IMR-90 (cell line): Measurements from ENCODE around the gene ZNF780B. TPM values are rescaled to one million over a fixed set of nuclear protein-coding genes. Genes with fewer than 3 reads are reported as not detected.

Experiments
- ATAC-seq: fragments of 200-7000 bp; cut with Tn5 transposase; 2 replicates; pipeline ENCODE4 v1.9.1; 2020; ENCODE audit warnings: low read depth, mild to moderate bottlenecking, moderate library complexity
- BruUV-seq: library from RNA; stranded (reverse); fragments of 400-500 nt; replicated peaks from 2 replicates; lab custom pipeline; 2021; lab: Mats Ljungman, UMichigan
- CTCF ChIA-PET: fragments of 300-600 bp; formaldehyde crosslinking; extraction: SDS; loops from one replicate; lab custom pipeline; 2021; ENCODE audit warnings: antibody characterized with exemption; lab: Yijun Ruan, JAX
- POLR2A ChIA-PET: fragments of 300-600 bp; sonication (Branson Sonifier 250); formaldehyde crosslinking; loops from one replicate; lab custom pipeline; 2022; ENCODE audit warnings: antibody characterized with exemption; ENCODE audit not compliant: unreplicated experiment; lab: Charles Lee
- DNase-seq: peaks from one replicate; pipeline ENCODE4 v3.0.0; 2013
- H2AFZ ChIP-seq: replicated peaks from 2 replicates; pipeline ENCODE3; 2013; ENCODE audit warnings: low read length, mild to moderate bottlenecking; ENCODE audit not compliant: poor library complexity
- H2AK5ac ChIP-seq: 2 replicates; pipeline ENCODE4 v1.6.1; 2013; ENCODE audit warnings: low read depth, low read length, inconsistent platforms
- H2AK9ac ChIP-seq: replicated peaks from 2 replicates; pipeline ENCODE3; 2013; ENCODE audit warnings: mild to moderate bottlenecking, low read depth, low read length, moderate library complexity; ENCODE audit not compliant: poor library complexity
- H2BK120ac ChIP-seq: 2 replicates; pipeline ENCODE4 v1.6.1; 2013; ENCODE audit warnings: low read depth, low read length, inconsistent platforms
- H2BK15ac ChIP-seq: 3 replicates; pipeline ENCODE4 v1.6.1; 2013; ENCODE audit warnings: low read depth, low read length, inconsistent platforms
- H2BK20ac ChIP-seq: 2 replicates; pipeline ENCODE4 v1.6.1; 2013; ENCODE audit warnings: low read depth, mild to moderate bottlenecking, inconsistent platforms, low read length, moderate library complexity
- H2BK5ac ChIP-seq: 2 replicates; pipeline ENCODE4 v1.6.1; 2013; ENCODE audit warnings: mild to moderate bottlenecking, low read depth, low read length, inconsistent platforms; ENCODE audit not compliant: poor library complexity, severe bottlenecking
- H3K14ac ChIP-seq: replicated peaks from 2 replicates; pipeline ENCODE4 v1.6.1; 2013; ENCODE audit warnings: low read depth, low read length, inconsistent platforms
- H3K18ac ChIP-seq: 2 replicates; pipeline ENCODE4 v1.6.1; 2013; ENCODE audit warnings: low read depth, low read length, control low read depth
- H3K23ac ChIP-seq: 2 replicates; pipeline ENCODE4 v1.6.1; 2013; ENCODE audit warnings: low read depth, low read length, inconsistent platforms
- H3K27ac ChIP-seq: 2 replicates; pipeline ENCODE4 v1.5.1; 2013; ENCODE audit warnings: mild to moderate bottlenecking, control low read depth, low read length; ENCODE audit not compliant: insufficient read depth
- H3K27me3 ChIP-seq: 2 replicates; pipeline ENCODE4 v1.6.1; 2013; ENCODE audit warnings: low read length; ENCODE audit not compliant: control insufficient read depth, insufficient read depth
- H3K36me3 ChIP-seq: 2 replicates; pipeline ENCODE4 v1.6.1; 2013; ENCODE audit warnings: low read length, mixed read lengths; ENCODE audit not compliant: control insufficient read depth, insufficient read depth
- H3K4ac ChIP-seq: 2 replicates; pipeline ENCODE4 v1.6.1; 2013; ENCODE audit warnings: low read depth, low read length, inconsistent platforms
- H3K4me1 ChIP-seq: 2 replicates; pipeline ENCODE4 v1.6.1; 2013; ENCODE audit warnings: low read length, mixed read lengths; ENCODE audit not compliant: control insufficient read depth, insufficient read depth
- H3K4me2 ChIP-seq: 2 replicates; pipeline ENCODE4 v1.6.1; 2013; ENCODE audit warnings: low read depth, mild to moderate bottlenecking, control low read depth, low read length, moderate library complexity
- H3K4me3 ChIP-seq: 2 replicates; pipeline ENCODE4 v1.5.1; 2013; ENCODE audit warnings: low read depth, mild to moderate bottlenecking, control low read depth, low read length, moderate library complexity; ENCODE audit not compliant: insufficient read depth
- H3K56ac ChIP-seq: 2 replicates; pipeline ENCODE4 v1.6.1; 2013; ENCODE audit warnings: low read length, inconsistent platforms; ENCODE audit not compliant: insufficient read depth; ENCODE audit errors: extremely low read depth
- H3K79me1 ChIP-seq, 2 experiments: 2 replicates each; pipeline ENCODE4 v1.6.1; 2013; ENCODE audit warnings: low read length in 2 of 2, inconsistent platforms in 1 of 2, low read depth in 1 of 2
- H3K9ac ChIP-seq: 2 replicates; pipeline ENCODE4 v1.6.1; 2013; ENCODE audit warnings: low read depth, low read length, control low read depth
- H3K9me1 ChIP-seq: 2 replicates; pipeline ENCODE4 v1.6.1; 2013; ENCODE audit warnings: low read length, inconsistent platforms; ENCODE audit not compliant: insufficient read depth
- H3K9me3 ChIP-seq: 2 replicates; pipeline ENCODE4 v1.6.1; 2013; ENCODE audit warnings: low read length; ENCODE audit not compliant: control insufficient read depth, insufficient read depth
- H4K20me1 ChIP-seq: 2 replicates; pipeline ENCODE4 v1.6.1; 2013; ENCODE audit warnings: low read length, inconsistent platforms; ENCODE audit not compliant: insufficient read depth
- H4K5ac ChIP-seq: 2 replicates; pipeline ENCODE4 v1.6.1; 2013; ENCODE audit warnings: mild to moderate bottlenecking, low read depth, low read length, control low read depth
- H4K8ac ChIP-seq, 2 experiments: 2 replicates each; pipeline ENCODE4 v1.6.1; 2013; ENCODE audit warnings: low read depth in 2 of 2, low read length in 2 of 2, control low read depth in 1 of 2, inconsistent platforms in 1 of 2
- H4K91ac ChIP-seq: 2 replicates; pipeline ENCODE4 v1.6.1; 2013; ENCODE audit warnings: low read depth, low read length, inconsistent platforms; ENCODE audit not compliant: insufficient read depth
- CHD1 ChIP-seq: IDR thresholded peaks from 2 replicates; pipeline ENCODE4 v1.6.1; 2012; ENCODE audit warnings: low read depth, low read length, improper control_type of control experiment
- CTCF ChIP-seq: conservative IDR thresholded peaks from 2 replicates; pipeline ENCODE4 v1.5.1; 2012; ENCODE audit warnings: mild to moderate bottlenecking, low read depth, low read length, improper control_type of control experiment
- ELK1 ChIP-seq: fragments of 150-350 bp; IDR thresholded peaks from 2 replicates; pipeline ENCODE4 v1.6.1; 2016; ENCODE audit warnings: low read depth, mild to moderate bottlenecking, low read length, moderate library complexity, borderline replicate concordance
- FOS ChIP-seq: fragments of 150-350 bp; IDR thresholded peaks from 2 replicates; pipeline ENCODE4 v1.6.1; 2016; ENCODE audit warnings: low read depth, low read length
- MAFK ChIP-seq: IDR thresholded peaks from 2 replicates; pipeline ENCODE4 v1.6.1; 2012; ENCODE audit warnings: low read depth, low read length, improper control_type of control experiment
- MAZ ChIP-seq: IDR thresholded peaks from 2 replicates; pipeline ENCODE4 v1.6.1; 2012; ENCODE audit warnings: low read depth, mild to moderate bottlenecking, low read length, improper control_type of control experiment, moderate library complexity, borderline replicate concordance
- MXI1 ChIP-seq: IDR thresholded peaks from 2 replicates; pipeline ENCODE4 v1.6.1; 2012; ENCODE audit warnings: low read depth, mild to moderate bottlenecking, low read length, moderate library complexity, borderline replicate concordance
- NFE2L2 ChIP-seq: fragments of 150-350 bp; IDR thresholded peaks from 2 replicates; pipeline ENCODE4 v1.6.1; 2016; ENCODE audit warnings: low read depth, mild to moderate bottlenecking, low read length
- POLR2A ChIP-seq: IDR thresholded peaks from 2 replicates; pipeline ENCODE4 v1.6.1; 2012; ENCODE audit warnings: mild to moderate bottlenecking, low read depth, low read length
- RAD21 ChIP-seq: IDR thresholded peaks from 2 replicates; pipeline ENCODE4 v1.6.1; 2012; ENCODE audit warnings: low read length, improper control_type of control experiment
- RFX5 ChIP-seq: IDR thresholded peaks from 2 replicates; pipeline ENCODE4 v1.8.0; 2012; ENCODE audit warnings: low read depth, mild to moderate bottlenecking, low read length, moderate library complexity
- SMC3 ChIP-seq: fragments of 150-350 bp; IDR thresholded peaks from 2 replicates; pipeline ENCODE4 v1.6.1; 2016; ENCODE audit warnings: low read depth, mild to moderate bottlenecking, antibody characterized with exemption, low read length, moderate library complexity
- USF2 ChIP-seq: fragments of 150-350 bp; IDR thresholded peaks from 2 replicates; pipeline ENCODE4 v1.6.1; 2017; ENCODE audit warnings: mild to moderate bottlenecking, antibody characterized with exemption, low read length, low read depth
- dilution Hi-C: fragments of 300-500 bp; cut with HindIII; formaldehyde crosslinking; loops from one replicate; pipeline ENCODE4 v1.14.3; 2018; ENCODE audit warnings: low sequenced_read_pairs; ENCODE audit not compliant: unreplicated experiment
- in situ Hi-C: fragments of 300-500 bp; cut with MboI; formaldehyde crosslinking; loops from 3 replicates; pipeline ENCODE4 v1.14.3; 2019; ENCODE audit warnings: low sequenced_read_pairs, inconsistent platforms, mixed read lengths
- intact Hi-C: fragments of 100-400 bp; cut with micrococcal nuclease; formaldehyde crosslinking; loops from 2 replicates; pipeline ENCODE4 v1.10.0; 2022
- polyA plus RNA-seq, 3 experiments: library from polyadenylated mRNA; depleted of rRNA; stranded (reverse); fragments of >200 nt; gene quantifications; 2 replicates each; pipeline ENCODE4 v1.2.3, GENCODE V29; 2012; ENCODE audit warnings: low replicate concordance in 1 of 3
- total RNA-seq: library from RNA; depleted of rRNA; stranded (reverse); fragments of >200 nt; gene quantifications from 2 replicates; pipeline ENCODE4 v1.2.3, GENCODE V29; 2012

ZNF780B gene
- total and polyA plus RNA-seq, 2 of the 4 experiments (the other 2 are of a cell fraction), result 3.7 to 19.9 TPM

- in situ Hi-C loops, result no loop called here
- H3K36me3 ChIP-seq, result peaks cover 10% of the 10 kb centered on the region
- ChIA-PET POLR2A (no interaction called here), CTCF (no interaction called here)
- H2BK20ac ChIP-seq, result no peak overlapping the region
- H3K9me1 ChIP-seq, result 0 out of 2 replicates have a peak, but pooled peaks cover 4% of the 10 kb centered on the region
- no peak overlapping the region for H3K9ac ChIP-seq
- no peak overlapping the region for H3K4ac ChIP-seq
- no peak overlapping the region for H3K4me2 ChIP-seq
- no peak overlapping the region for H3K27ac ChIP-seq
- no peak overlapping the region for H2AFZ ChIP-seq
- BruUV-seq, result no TSS peak
- no peak overlapping the region for H2BK120ac ChIP-seq
- dilution Hi-C loops, result no loop called here
- H3K27me3 ChIP-seq, result no peaks in the 10 kb centered on the region
- no peak overlapping the region for H3K23ac ChIP-seq
- H2BK15ac ChIP-seq, result no peak overlapping the region
- H4K91ac ChIP-seq, result no peak overlapping the region
- no peaks in the 10 kb centered on the region for H4K20me1 ChIP-seq
- intact Hi-C loops, result no loop called here
- H3K79me1 ChIP-seq, result no peaks in the 10 kb centered on the region
- no peak for DNase-seq
- peaks cover 5% of the 10 kb centered on the region; the same call in 1 of the 2 replicates for H3K4me1 ChIP-seq
- H3K14ac ChIP-seq, result no peak overlapping the region
- H2AK5ac ChIP-seq, result no peak overlapping the region
- no peak for ATAC-seq
- H2AK9ac ChIP-seq, result no peak overlapping the region
- H2BK5ac ChIP-seq, result no peak overlapping the region
- H4K5ac ChIP-seq, result no peak overlapping the region
- no peak overlapping the region for H4K8ac ChIP-seq
- no peak overlapping the region for H3K4me3 ChIP-seq
- H3K9me3 ChIP-seq, result peaks cover 13% of the 10 kb centered on the region
- TF ChIP-seq RAD21, result no peak
- TF ChIP-seq POLR2A, result no peak
- TF ChIP-seq ELK1, result no peak
- TF ChIP-seq SMC3, result no peak
- no peak for TF ChIP-seq CTCF
- TF ChIP-seq RFX5, result no peak
- no peak for TF ChIP-seq USF2
- no peak for TF ChIP-seq MXI1
- no peak for TF ChIP-seq FOS
- no peak for TF ChIP-seq CHD1
- no peak for TF ChIP-seq MAFK
- TF ChIP-seq NFE2L2, result no peak
- TF ChIP-seq MAZ, result no peak
- H3K56ac ChIP-seq, result no peak overlapping the region
- no peak overlapping the region for H3K18ac ChIP-seq
Observed at GRCh38 chr19:40009674-40010073, 46.4 kb downstream of the ZNF780B start.
